Suppressor macrophage treated with lipopolysaccharide for 1 hour (primary cell): Measurements from ENCODE around the gene NBR1.
"Not testable (repeated sequence)": the region's sequence is repeated elsewhere in the genome, so short reads cannot be mapped to it uniquely, and the experiment has no call there.

Source experiments
- DNase-seq, 3 donors: peaks; one replicate each; pipeline ENCODE4 v3.0.0-alpha.2; 2020 to 2022

The NBR1 gene

GRCh38 chr17:43215341-43215740, 44.3 kb downstream of the NBR1 start:
- DNase-seq = no peak

GRCh38 chr17:43216369-43216761, 45.4 kb downstream of the NBR1 start:
- DNase-seq = no peak

GRCh38 chr17:43216762-43217613, 46.0 kb downstream of the NBR1 start:
- DNase-seq = no peak

- no peak for DNase-seq
Observed at GRCh38 chr17:43217614-43218087, 46.6 kb downstream of the NBR1 start.

- no peak for DNase-seq
Observed at GRCh38 chr17:43219001-43219400, 48.0 kb downstream of the NBR1 start.

- no peak for DNase-seq
Observed at GRCh38 chr17:43219746-43220380, 48.8 kb downstream of the NBR1 start.

GRCh38 chr17:43220511-43221125, 49.6 kb downstream of the NBR1 start:
- no peak for DNase-seq

DNA sequence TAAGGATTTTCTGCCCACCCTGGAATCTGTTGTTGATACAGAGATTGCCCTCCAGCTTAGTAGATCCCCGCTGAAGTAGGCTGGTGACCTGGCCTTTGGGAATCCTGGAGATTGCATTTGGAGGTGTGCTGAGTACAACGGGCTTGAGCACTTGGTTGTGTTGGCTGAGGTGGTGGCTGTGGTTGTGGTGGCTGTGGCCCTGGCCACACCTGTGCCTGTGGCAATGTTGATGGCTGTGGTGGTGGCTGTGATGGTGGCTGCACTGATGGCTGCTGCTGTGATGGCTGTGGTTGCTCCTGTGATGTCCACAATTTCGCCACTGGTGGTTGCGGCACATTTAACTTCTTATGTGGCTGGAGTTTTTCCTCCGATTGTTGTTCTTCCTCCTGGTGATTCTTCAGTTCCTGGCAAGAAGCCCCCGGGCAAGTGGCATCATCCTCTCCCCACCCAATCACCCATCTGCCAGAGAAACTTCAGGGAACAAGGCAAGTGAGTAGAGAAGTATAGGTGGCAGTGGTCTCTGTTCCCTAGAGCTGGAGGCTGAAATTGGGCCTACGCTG, 53.2 kb downstream of the NBR1 start:
- DNase-seq = peak in 1 of 3 donors; percentile 32

GRCh38 chr17:43226393-43226792, 55.4 kb downstream of the NBR1 start:
- DNase-seq = no peak

- not testable (repeated sequence) for DNase-seq
Observed at GRCh38 chr17:43228020-43228782, 57.2 kb downstream of the NBR1 start, which contains the start of gene CCDC200. TSS of gene CCDC200 (minus strand) at chr17:43228623. CDS start at chr17:43228554, 69 bp downstream.

GRCh38 chr17:43231205-43232020, 60.4 kb downstream of the NBR1 start:
- DNase-seq = not testable (repeated sequence)

DNA sequence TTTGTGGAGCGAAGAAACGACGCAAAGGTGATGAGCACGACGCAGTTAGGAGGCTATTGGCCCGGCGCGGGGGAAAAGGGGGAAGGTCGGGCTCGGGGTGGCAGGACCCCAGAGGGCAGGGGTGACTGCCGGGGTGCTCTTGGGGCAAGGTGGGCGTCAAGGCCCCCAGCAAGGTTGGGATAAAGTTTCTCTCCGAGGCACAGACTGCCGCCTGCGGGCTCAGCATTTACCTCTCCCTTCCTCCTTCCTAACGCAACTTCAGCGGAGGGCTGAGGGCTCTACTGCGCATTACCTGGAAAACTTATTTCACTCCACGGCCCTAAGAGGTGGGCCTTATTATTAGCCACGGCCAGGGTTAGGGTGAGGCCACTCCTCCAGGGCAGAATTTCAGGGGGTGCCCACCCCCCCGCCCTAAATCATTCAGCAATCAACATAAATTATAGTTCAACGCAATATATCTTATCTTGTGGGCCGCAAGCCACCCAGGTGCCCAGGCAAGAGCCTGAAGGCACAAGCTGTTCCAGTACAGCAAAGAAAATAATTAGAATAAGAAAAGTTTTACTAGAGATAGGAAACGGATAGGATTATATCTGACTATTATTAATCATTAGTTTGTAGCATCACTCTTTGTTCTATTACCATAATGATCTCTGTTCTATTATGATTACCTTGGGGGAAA, 61.1 kb downstream of the NBR1 start:
- DNase-seq = peak in 1 of 3 donors; percentile 18

DNA sequence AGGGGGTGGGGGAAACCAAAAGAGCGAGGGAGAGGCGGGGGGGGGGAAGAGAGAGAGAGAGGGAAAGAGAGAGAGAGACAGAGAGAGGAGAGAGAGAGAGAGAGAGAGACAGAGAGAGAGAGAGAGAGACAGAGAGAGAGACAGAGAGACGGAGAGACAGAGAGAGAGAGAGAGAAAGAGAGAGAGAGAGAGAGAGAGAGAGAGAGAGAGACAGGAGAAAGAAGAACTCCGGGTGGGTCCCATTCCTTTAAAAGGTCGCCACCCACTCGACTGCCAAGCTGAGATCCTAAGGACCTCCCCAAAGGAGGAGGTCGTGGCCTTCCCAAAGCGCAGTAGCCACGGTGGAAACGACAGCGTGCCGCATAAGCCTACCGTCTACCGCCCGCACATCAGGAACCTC, 62.2 kb downstream of the NBR1 start:
- DNase-seq = not testable (repeated sequence)

- not testable (repeated sequence) for DNase-seq
Observed at GRCh38 chr17:43233877-43234276, 62.9 kb downstream of the NBR1 start, which contains the start of gene RNU2-1. TSS of gene RNU2-1 (minus strand) at chr17:43233977.

GRCh38 chr17:43239597-43239996, 68.6 kb downstream of the NBR1 start:
- DNase-seq = not testable (repeated sequence)

DNA sequence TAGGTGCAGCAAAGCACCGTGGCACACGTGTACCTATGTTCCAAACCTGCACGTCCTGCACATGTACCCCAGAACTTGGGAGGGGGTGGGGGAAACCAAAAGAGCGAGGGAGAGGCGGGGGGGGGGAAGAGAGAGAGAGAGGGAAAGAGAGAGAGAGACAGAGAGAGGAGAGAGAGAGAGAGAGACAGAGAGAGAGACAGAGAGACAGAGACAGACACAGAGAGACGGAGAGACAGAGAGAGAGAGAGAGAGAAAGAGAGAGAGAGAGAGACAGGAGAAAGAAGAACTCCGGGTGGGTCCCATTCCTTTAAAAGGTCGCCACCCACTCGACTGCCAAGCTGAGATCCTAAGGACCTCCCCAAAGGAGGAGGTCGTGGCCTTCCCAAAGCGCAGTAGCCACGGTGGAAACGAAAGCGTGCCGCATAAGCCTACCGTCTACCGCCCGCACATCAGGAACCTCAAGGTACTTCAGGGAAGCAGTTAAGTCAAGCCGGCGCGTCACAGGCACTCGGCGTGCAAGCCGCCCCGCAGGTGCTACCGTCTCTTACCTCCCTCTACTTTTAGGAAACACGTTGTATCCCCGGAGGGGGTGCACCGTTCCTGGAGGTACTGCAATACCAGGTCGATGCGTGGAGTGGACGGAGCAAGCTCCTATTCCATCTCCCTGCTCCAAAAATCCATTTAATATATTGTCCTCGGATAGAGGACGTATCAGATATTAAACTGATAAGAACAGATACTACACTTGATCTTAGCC, 69.8 kb downstream of the NBR1 start:
- DNase-seq = not testable (repeated sequence)

DNA sequence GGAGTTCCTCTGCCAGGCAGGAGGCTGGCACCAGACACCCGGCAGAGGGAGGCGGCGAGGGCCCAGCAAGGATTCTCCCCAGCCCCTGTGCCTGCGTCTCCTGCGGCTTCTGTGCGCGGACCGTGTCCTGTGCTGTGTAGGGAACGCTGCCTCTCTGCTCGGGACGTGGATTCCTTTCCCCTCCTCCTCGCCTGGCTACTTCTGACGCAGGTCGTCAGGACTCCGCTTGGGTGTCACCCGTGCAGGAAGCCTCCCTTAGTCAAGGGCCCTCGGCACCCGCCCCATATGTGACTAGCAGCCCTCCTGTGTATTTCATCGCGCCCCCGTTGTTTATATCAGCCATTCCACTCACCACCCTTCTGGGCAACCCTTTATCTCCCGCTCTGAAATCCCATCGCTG, 75.4 kb downstream of the NBR1 start:
- not testable (repeated sequence) for DNase-seq
